Liver (tissue), 9 donors: ENCODE data around the gene TSHZ2. TPM values are rescaled to one million over a fixed set of nuclear protein-coding genes. Genes with fewer than 3 reads are reported as not detected.

Experiments used
- DNase-seq: peaks from one replicate; pipeline ENCODE4 v3.0.0-alpha.2; 2017; ENCODE audit warnings: low spot score
- H3K27ac ChIP-seq, 2 donors: one replicate each; pipeline ENCODE4 v1.7.0; 2013; ENCODE audit warnings: inconsistent platforms in 2 of 2, low read length in 2 of 2, control low read depth in 1 of 2, low read depth in 1 of 2, mild to moderate bottlenecking in 1 of 2
- H3K27me3 ChIP-seq, 4 donors: one replicate each; pipeline versions ENCODE4 v1.6.1 to v1.7.0; 2013; ENCODE audit warnings: low read length in 3 of 4, inconsistent platforms in 1 of 4, mild to moderate bottlenecking in 1 of 4, moderate library complexity in 1 of 4; ENCODE audit not compliant: control insufficient read depth in 4 of 4, insufficient read depth in 4 of 4
- H3K36me3 ChIP-seq, 4 donors: one replicate each; pipeline versions ENCODE4 v1.6.1 to v1.7.0; 2013; ENCODE audit warnings: low read length in 3 of 4, mild to moderate bottlenecking in 3 of 4, low read depth in 1 of 4, moderate library complexity in 1 of 4; ENCODE audit not compliant: control insufficient read depth in 4 of 4, insufficient read depth in 3 of 4
- H3K4me1 ChIP-seq, 4 donors: one replicate each; pipeline versions ENCODE4 v1.6.1 to v1.7.0; 2013; ENCODE audit warnings: low read length in 3 of 4, mild to moderate bottlenecking in 3 of 4, moderate library complexity in 1 of 4; ENCODE audit not compliant: control insufficient read depth in 4 of 4, insufficient read depth in 4 of 4
- H3K4me3 ChIP-seq, 3 donors: one replicate each; pipeline versions ENCODE4 v1.6.1 to v1.7.0; 2013; ENCODE audit warnings: low read length in 3 of 3, control low read depth in 1 of 3, low read depth in 1 of 3, mild to moderate bottlenecking in 1 of 3
- H3K9ac ChIP-seq, 2 donors: one replicate each; pipeline ENCODE4 v1.7.0; 2013; ENCODE audit warnings: low read length in 2 of 2, mild to moderate bottlenecking in 2 of 2, moderate library complexity in 2 of 2, control low read depth in 1 of 2, low read depth in 1 of 2
- H3K9me3 ChIP-seq, 4 donors: one replicate each; pipeline versions ENCODE4 v1.6.1 to v1.7.0; 2013; ENCODE audit warnings: low read length in 3 of 4; ENCODE audit not compliant: control insufficient read depth in 4 of 4
- FOXA1 ChIP-seq: IDR thresholded peaks from 2 replicates; pipeline ENCODE4 v1.6.1; 2016; ENCODE audit warnings: antibody characterized with exemption
- FOXA2 ChIP-seq: IDR thresholded peaks from 2 replicates; pipeline ENCODE4 v1.6.1; 2016; ENCODE audit warnings: antibody characterized with exemption
- HNF4A ChIP-seq, 2 donors: conservative IDR thresholded peaks; 2 replicates each; pipeline ENCODE4 v1.6.1; 2016; ENCODE audit warnings: antibody characterized with exemption in 2 of 2, mild to moderate bottlenecking in 2 of 2
- HNF4G ChIP-seq: IDR thresholded peaks from 2 replicates; pipeline ENCODE4 v1.6.1; 2016; ENCODE audit warnings: antibody characterized with exemption
- JUND ChIP-seq, 2 donors: IDR thresholded peaks; 2 replicates each; pipeline ENCODE4 v1.6.1; 2016; ENCODE audit warnings: antibody characterized with exemption in 2 of 2
- RAD21 ChIP-seq, 2 donors: IDR thresholded peaks; 2 replicates each; pipeline ENCODE4 v1.6.1; 2016; ENCODE audit warnings: antibody characterized with exemption in 2 of 2, mild to moderate bottlenecking in 2 of 2
- RXRA ChIP-seq, 2 donors: IDR thresholded peaks; 2 replicates each; pipeline ENCODE4 v1.6.1; 2017 to 2018; ENCODE audit warnings: antibody characterized with exemption in 2 of 2, mild to moderate bottlenecking in 1 of 2
- YY1 ChIP-seq: IDR thresholded peaks from 2 replicates; pipeline ENCODE4 v1.6.1; 2016; ENCODE audit warnings: antibody characterized with exemption, mild to moderate bottlenecking
- WGBS: extraction: QIAGEN DNeasy Blood & Tissue Kit; methylation state at CpG from one replicate; pipeline ENCODE4 v1.1.7; 2013; 5-methylcytosine and 5-hydroxymethylcytosine counted together
- polyA plus RNA-seq, 2 donors: library from polyadenylated mRNA; stranded (reverse) in 1 of 2; unstranded in 1 of 2; fragments of 200-250 nt in 1 of 2; fragments of >200 nt in 1 of 2; fragmentation: Nextera tagmentation in 1 of 2; extraction: Ambion mirVana in 1 of 2; gene quantifications; one replicate each; pipeline versions ENCODE4 v1.2.1 to v1.2.3, GENCODE V29; 2013 to 2015
- total RNA-seq, 2 donors: library from RNA; depleted of rRNA; stranded (reverse); fragments of >200 nt; gene quantifications; one replicate each; pipeline ENCODE4 v1.2.3, GENCODE V29; 2014
- TF ChIP-seq, protein P1 (sequence below): IDR thresholded peaks from 2 replicates; pipeline ENCODE4 v1.6.1; 2016; ENCODE audit warnings: antibody characterized with exemption
- TF ChIP-seq, protein P2 (sequence below): fragments of 150-350 bp; IDR thresholded peaks from 2 replicates; pipeline ENCODE4 v1.5.1; 2017; ENCODE audit warnings: improper control_type of control experiment, low read depth, low read length; ENCODE audit not compliant: missing input control
- TF ChIP-seq, protein P3 (sequence below): IDR thresholded peaks from 2 replicates; pipeline ENCODE4 v1.6.1; 2016; ENCODE audit warnings: antibody characterized with exemption, mild to moderate bottlenecking
- donor health status: healthy.
- donor health status: healthy.
- donor health status: healthy.
- donor health status: healthy.
- donor health status: healthy.

The TSHZ2 gene
- total and polyA plus RNA-seq, 4 donors, result 2.9 to 11.3 (median 7.8) TPM

DNA sequence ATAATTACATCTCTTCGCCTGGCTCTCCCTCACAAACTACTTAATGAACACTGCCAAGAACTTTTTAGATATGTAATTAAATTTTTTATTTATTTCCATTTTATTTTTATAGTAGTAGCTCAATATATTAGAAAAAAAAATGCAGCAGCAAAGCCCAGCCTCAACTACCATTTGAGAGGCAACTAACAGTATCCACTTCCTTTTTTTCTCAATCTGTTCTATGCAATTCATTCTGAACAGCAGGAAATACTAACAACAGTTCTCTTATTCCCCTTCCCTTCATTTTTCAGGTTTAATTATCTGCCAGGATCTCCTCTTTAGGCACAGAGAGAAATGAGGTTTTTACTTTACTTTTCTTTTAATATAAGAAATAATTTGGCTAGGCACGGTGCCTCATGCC lies 508.8 kb downstream of the TSHZ2 start (continued):
- TF ChIP-seq, protein P1, sequence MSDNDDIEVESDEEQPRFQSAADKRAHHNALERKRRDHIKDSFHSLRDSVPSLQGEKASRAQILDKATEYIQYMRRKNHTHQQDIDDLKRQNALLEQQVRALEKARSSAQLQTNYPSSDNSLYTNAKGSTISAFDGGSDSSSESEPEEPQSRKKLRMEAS, result no peak
- TF ChIP-seq RXRA (IDR thresholded peaks at IDR 0.05), result no peak
- TF ChIP-seq, protein P2, sequence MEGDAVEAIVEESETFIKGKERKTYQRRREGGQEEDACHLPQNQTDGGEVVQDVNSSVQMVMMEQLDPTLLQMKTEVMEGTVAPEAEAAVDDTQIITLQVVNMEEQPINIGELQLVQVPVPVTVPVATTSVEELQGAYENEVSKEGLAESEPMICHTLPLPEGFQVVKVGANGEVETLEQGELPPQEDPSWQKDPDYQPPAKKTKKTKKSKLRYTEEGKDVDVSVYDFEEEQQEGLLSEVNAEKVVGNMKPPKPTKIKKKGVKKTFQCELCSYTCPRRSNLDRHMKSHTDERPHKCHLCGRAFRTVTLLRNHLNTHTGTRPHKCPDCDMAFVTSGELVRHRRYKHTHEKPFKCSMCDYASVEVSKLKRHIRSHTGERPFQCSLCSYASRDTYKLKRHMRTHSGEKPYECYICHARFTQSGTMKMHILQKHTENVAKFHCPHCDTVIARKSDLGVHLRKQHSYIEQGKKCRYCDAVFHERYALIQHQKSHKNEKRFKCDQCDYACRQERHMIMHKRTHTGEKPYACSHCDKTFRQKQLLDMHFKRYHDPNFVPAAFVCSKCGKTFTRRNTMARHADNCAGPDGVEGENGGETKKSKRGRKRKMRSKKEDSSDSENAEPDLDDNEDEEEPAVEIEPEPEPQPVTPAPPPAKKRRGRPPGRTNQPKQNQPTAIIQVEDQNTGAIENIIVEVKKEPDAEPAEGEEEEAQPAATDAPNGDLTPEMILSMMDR, result no peak

DNA sequence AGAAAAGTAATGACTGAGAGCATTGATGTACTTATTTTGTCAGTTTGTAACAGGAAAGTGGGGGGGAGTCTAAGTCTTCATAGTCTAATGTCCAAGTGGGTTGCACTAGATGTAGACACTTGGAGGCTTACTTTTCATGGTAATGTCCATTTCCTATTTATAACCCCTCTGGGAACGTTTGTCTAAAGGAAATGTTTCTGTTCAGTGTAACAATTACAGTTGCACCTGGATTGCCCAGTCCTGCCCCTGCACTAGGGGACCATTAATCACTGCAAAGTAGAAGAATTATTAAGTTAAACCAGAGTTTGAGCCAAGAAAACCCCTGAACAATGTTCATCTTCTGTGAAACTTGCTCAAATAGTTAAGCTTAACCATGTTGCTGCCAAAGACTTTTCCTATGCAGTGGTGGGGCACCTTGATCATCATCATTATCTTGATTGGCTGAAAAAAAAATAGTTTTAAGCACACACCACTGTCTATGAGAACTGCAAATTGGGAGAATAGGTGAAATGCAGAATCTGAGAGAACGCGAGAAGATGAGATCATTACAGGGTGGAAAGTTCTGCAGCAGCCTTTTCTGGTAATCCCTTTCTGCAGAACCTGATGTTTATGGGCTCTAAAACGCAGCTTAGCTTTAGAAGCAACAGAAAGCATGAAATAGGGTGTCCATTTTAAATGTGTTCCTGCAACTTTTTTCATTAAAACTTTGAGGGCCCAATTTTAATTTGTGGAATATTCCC lies 515.5 kb downstream of the TSHZ2 start:
- Histone ChIP-seq H3K4me1 (no peaks in the 10 kb centered on the region), H3K9ac (no peak overlapping the region), H3K4me3 (no peak overlapping the region), H3K27me3 (no peaks in the 10 kb centered on the region), H3K27ac (no peak overlapping the region), H3K36me3 (no peaks in the 10 kb centered on the region), H3K9me3 (peaks cover 0 to 1% (median 0%) of the 10 kb centered on the region in 4 donors)
- no peak for DNase-seq
- no peak for TF ChIP-seq JUND (IDR thresholded peaks at IDR 0.05)
- TF ChIP-seq, protein P3, sequence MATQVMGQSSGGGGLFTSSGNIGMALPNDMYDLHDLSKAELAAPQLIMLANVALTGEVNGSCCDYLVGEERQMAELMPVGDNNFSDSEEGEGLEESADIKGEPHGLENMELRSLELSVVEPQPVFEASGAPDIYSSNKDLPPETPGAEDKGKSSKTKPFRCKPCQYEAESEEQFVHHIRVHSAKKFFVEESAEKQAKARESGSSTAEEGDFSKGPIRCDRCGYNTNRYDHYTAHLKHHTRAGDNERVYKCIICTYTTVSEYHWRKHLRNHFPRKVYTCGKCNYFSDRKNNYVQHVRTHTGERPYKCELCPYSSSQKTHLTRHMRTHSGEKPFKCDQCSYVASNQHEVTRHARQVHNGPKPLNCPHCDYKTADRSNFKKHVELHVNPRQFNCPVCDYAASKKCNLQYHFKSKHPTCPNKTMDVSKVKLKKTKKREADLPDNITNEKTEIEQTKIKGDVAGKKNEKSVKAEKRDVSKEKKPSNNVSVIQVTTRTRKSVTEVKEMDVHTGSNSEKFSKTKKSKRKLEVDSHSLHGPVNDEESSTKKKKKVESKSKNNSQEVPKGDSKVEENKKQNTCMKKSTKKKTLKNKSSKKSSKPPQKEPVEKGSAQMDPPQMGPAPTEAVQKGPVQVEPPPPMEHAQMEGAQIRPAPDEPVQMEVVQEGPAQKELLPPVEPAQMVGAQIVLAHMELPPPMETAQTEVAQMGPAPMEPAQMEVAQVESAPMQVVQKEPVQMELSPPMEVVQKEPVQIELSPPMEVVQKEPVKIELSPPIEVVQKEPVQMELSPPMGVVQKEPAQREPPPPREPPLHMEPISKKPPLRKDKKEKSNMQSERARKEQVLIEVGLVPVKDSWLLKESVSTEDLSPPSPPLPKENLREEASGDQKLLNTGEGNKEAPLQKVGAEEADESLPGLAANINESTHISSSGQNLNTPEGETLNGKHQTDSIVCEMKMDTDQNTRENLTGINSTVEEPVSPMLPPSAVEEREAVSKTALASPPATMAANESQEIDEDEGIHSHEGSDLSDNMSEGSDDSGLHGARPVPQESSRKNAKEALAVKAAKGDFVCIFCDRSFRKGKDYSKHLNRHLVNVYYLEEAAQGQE, result no peak
- TF ChIP-seq RXRA (IDR thresholded peaks at IDR 0.05), result no peak
- TF ChIP-seq HNF4A (conservative IDR thresholded peaks at IDR 0.05), result no peak
- TF ChIP-seq, protein P2, result no peak
- no peak for TF ChIP-seq RAD21 (IDR thresholded peaks at IDR 0.05)
- no peak for TF ChIP-seq YY1
- WGBS, result 86% methylated on average over 4 of the region's 4 CpGs

DNA sequence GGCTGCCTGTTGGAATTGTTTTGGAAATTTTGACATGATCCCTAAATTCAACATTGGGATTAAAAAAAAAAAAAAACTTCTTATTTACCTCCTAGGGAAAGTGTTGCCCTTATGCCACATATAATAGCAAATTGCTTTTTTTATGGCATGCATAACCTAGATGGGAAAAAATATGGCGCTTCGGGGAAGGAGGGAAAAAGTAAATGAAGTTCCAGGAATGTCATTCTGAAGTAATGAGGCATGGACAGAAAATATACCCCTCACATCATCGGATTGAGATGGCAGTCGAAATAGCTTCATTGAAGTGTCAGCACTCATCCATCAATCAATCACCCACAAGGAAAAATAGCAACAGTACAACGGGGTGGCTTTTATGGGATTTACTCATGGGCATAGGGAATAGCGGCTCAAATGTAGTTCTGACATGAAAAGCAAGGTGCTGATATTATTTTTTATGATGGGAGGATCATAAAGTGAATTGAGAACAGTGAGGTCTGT lies 516.7 kb downstream of the TSHZ2 start:
- no peak for DNase-seq
- Histone ChIP-seq H3K27me3 (no peaks in the 10 kb centered on the region), H3K4me1 (no peaks in the 10 kb centered on the region), H3K36me3 (no peaks in the 10 kb centered on the region), H3K9ac (no peak overlapping the region), H3K27ac (no peak overlapping the region), H3K4me3 (no peak overlapping the region), H3K9me3 (no peaks in the 10 kb centered on the region)
- TF ChIP-seq HNF4G (no peak), RAD21 (IDR thresholded peaks at IDR 0.05) (no peak), FOXA1 (no peak), FOXA2 (no peak), RXRA (IDR thresholded peaks at IDR 0.05) (no peak), YY1 (no peak), HNF4A (conservative IDR thresholded peaks at IDR 0.05) (no peak)
- 89% methylated on average over 6 of the region's 6 CpGs for WGBS
